ENCODE results near the gene ADAM17.
"Not testable (repeated sequence)": the region's sequence is repeated elsewhere in the genome, so short reads cannot be mapped to it uniquely, and the experiment has no call there.

ADAM17 gene

GRCh38 chr2:9519250-9519649 lies 36.4 kb downstream of the ADAM17 start:
- no peak for DNase-seq (ENCODE audit: low read depth)

GRCh38 chr2:9518780-9519179 lies 36.9 kb downstream of the ADAM17 start:
- DNase-seq (ENCODE audit: low read depth): no peak

- no peak for DNase-seq (ENCODE audit: low read depth)
Measured at GRCh38 chr2:9518163-9518562, 37.5 kb downstream of the ADAM17 start.

GRCh38 chr2:9517118-9517782 lies 38.4 kb downstream of the ADAM17 start:
- no peak for DNase-seq (ENCODE audit: low read depth)

- not testable (repeated sequence) for DNase-seq (ENCODE audit: low read depth)
Measured at GRCh38 chr2:9513946-9514345, 41.7 kb downstream of the ADAM17 start.

- no peak for DNase-seq (ENCODE audit: low read depth)
Measured at GRCh38 chr2:9508931-9509330, 46.7 kb downstream of the ADAM17 start.

GRCh38 chr2:9498210-9498609 lies 57.4 kb downstream of the ADAM17 start:
- no peak for DNase-seq (ENCODE audit: low read depth)

- DNase-seq (ENCODE audit: low read depth): no peak
Measured at GRCh38 chr2:9497017-9497416, 58.6 kb downstream of the ADAM17 start.

- no peak for DNase-seq (ENCODE audit: low read depth)
Measured at GRCh38 chr2:9494081-9494480, 61.5 kb downstream of the ADAM17 start.

- no peak for DNase-seq (ENCODE audit: low read depth)
Measured at GRCh38 chr2:9493478-9493877, 62.2 kb downstream of the ADAM17 start.

- DNase-seq (ENCODE audit: low read depth): no peak
Measured at GRCh38 chr2:9492927-9493326, 62.7 kb downstream of the ADAM17 start.

GRCh38 chr2:9490789-9491188 lies 64.8 kb downstream of the ADAM17 start:
- DNase-seq (ENCODE audit: low read depth): no peak

- DNase-seq (ENCODE audit: low read depth): no peak
Measured at GRCh38 chr2:9488583-9489547, 66.8 kb downstream of the ADAM17 start.

GRCh38 chr2:9484533-9484932 lies 71.1 kb downstream of the ADAM17 start:
- DNase-seq (ENCODE audit: low read depth): no peak

- no peak for DNase-seq (ENCODE audit: low read depth)
Measured at GRCh38 chr2:9483107-9483506, 72.5 kb downstream of the ADAM17 start.

GRCh38 chr2:9480157-9480556 lies 75.5 kb downstream of the ADAM17 start:
- no peak for DNase-seq (ENCODE audit: low read depth)

- no peak for DNase-seq (ENCODE audit: low read depth)
Measured at GRCh38 chr2:9478526-9478925, 77.1 kb downstream of the ADAM17 start.

GRCh38 chr2:9477914-9478313 lies 77.7 kb downstream of the ADAM17 start:
- no peak for DNase-seq (ENCODE audit: low read depth)

GRCh38 chr2:9474361-9475057 lies 81.1 kb downstream of the ADAM17 start, which contains the start of gene IAH1:
IAH1 (plus strand) TSS chr2:9474551; CDS start chr2:9474567, 16 bp downstream.
- peak; percentile 22 for DNase-seq (ENCODE audit: low read depth)

GRCh38 chr2:9473985-9474360 lies 81.7 kb downstream of the ADAM17 start:
- DNase-seq (ENCODE audit: low read depth): no peak

GRCh38 chr2:9473308-9473984 lies 82.2 kb downstream of the ADAM17 start:
- no peak for DNase-seq (ENCODE audit: low read depth)

GRCh38 chr2:9472511-9472910 lies 83.1 kb downstream of the ADAM17 start:
- no peak for DNase-seq (ENCODE audit: low read depth)

Measured in GM04504 (cell line).